Smooth muscle cell (in vitro differentiated cells): Measurements from ENCODE around the gene IFRD2. TPM values are rescaled to one million over a fixed set of nuclear protein-coding genes. Genes with fewer than 3 reads are reported as not detected.

ENCODE experiments used
- DNase-seq: peaks from one replicate; lab custom pipeline; 2025; ENCODE audit not compliant: unreplicated experiment; lab: John Stamatoyannopoulos, UW
- H2AFZ ChIP-seq: fragments of 200-600 bp; sonication (generic); 2 replicates; pipeline ENCODE4 v1.6.0; 2016; ENCODE audit warnings: antibody characterized with exemption, low read depth, mild to moderate bottlenecking
- H3F3A ChIP-seq: fragments of 200-600 bp; sonication (generic); 2 replicates; pipeline ENCODE4 v1.6.0; 2017; ENCODE audit warnings: antibody characterized with exemption, low read depth
- H3K27ac ChIP-seq: fragments of 200-600 bp; sonication (generic); 2 replicates; pipeline ENCODE4 v1.5.1; 2016; ENCODE audit warnings: low read depth, mild to moderate bottlenecking
- H3K27me3 ChIP-seq: fragments of 200-600 bp; sonication (generic); 2 replicates; pipeline ENCODE4 v1.6.1; 2016; ENCODE audit warnings: low read depth, mild to moderate bottlenecking
- H3K36me3 ChIP-seq: fragments of 200-600 bp; sonication (generic); 2 replicates; pipeline ENCODE4 v1.5.1; 2016; ENCODE audit warnings: low read depth
- H3K4me1 ChIP-seq: fragments of 200-600 bp; sonication (generic); 2 replicates; pipeline ENCODE4 v1.5.1; 2016; ENCODE audit warnings: low read depth
- H3K4me2 ChIP-seq: fragments of 200-600 bp; sonication (generic); 2 replicates; pipeline ENCODE4 v1.6.0; 2016; ENCODE audit warnings: mild to moderate bottlenecking
- H3K4me3 ChIP-seq: fragments of 200-600 bp; sonication (generic); 2 replicates; pipeline ENCODE4 v1.5.1; 2016; ENCODE audit warnings: mild to moderate bottlenecking
- H3K79me2 ChIP-seq: fragments of 200-600 bp; sonication (generic); 2 replicates; pipeline ENCODE4 v1.6.0; 2016; ENCODE audit warnings: low read depth, mild to moderate bottlenecking
- H3K9ac ChIP-seq: fragments of 200-600 bp; sonication (generic); 2 replicates; pipeline ENCODE4 v1.6.0; 2016; ENCODE audit warnings: low read depth
- H3K9me3 ChIP-seq: fragments of 200-600 bp; sonication (generic); replicated peaks from 2 replicates; pipeline ENCODE4 v1.5.1; 2016; ENCODE audit warnings: low read depth
- H4K20me1 ChIP-seq: fragments of 200-600 bp; sonication (generic); 2 replicates; pipeline ENCODE4 v1.6.0; 2016; ENCODE audit warnings: low read depth
- CTCF ChIP-seq: fragments of 200-600 bp; sonication (generic); IDR thresholded peaks from 2 replicates; pipeline ENCODE4 v1.5.1; 2017; ENCODE audit warnings: borderline replicate concordance, mild to moderate bottlenecking, antibody characterized with exemption; ENCODE audit not compliant: insufficient read depth, poor library complexity, severe bottlenecking
- WGBS: methylation state at CpG from one replicate; pipeline ENCODE4 v1.1.7; 2016; ENCODE audit warnings: low lambda C conversion rate; 5-methylcytosine and 5-hydroxymethylcytosine counted together
- polyA plus RNA-seq: library from polyadenylated mRNA; unstranded; fragments of >200 nt; fragmentation: Nextera tagmentation; extraction: Ambion mirVana; gene quantifications from 2 replicates; pipeline ENCODE4 v1.2.1, GENCODE V29; 2016
- total RNA-seq: library from RNA; depleted of rRNA; stranded (reverse); fragments of >200 nt; gene quantifications from 2 replicates; pipeline ENCODE4 v1.2.3, GENCODE V29; 2014

IFRD2 gene
- total and polyA plus RNA-seq, 2 experiments from 2014 or later = 20.8 to 59.3 TPM

GRCh38 chr3:50327129-50327528 is 34.9 kb upstream of the IFRD2 start:
- Histone ChIP-seq H3F3A (peaks cover 17% of the 10 kb centered on the region), H3K79me2 (peaks cover 31% of the 10 kb centered on the region), H3K27me3 (no peaks in the 10 kb centered on the region), H4K20me1 (peaks cover 7% of the 10 kb centered on the region), H3K9me3 (no peaks in the 10 kb centered on the region), H2AFZ (no peak overlapping the region), H3K4me1 (peaks cover 16% of the 10 kb centered on the region), H3K4me2 (peak overlapping the region; percentile 94), H3K4me3 (peak overlapping the region; percentile 84), H3K9ac (peak overlapping the region; percentile 86), H3K27ac (no peak overlapping the region), H3K36me3 (no peaks in the 10 kb centered on the region)
- 90% methylated on average over 4 of the region's 4 CpGs for WGBS
- no peak for TF ChIP-seq CTCF
- DNase-seq = no peak

GRCh38 chr3:50326182-50326541 is 33.9 kb upstream of the IFRD2 start:
- Histone ChIP-seq H3K9ac (no peak overlapping the region), H4K20me1 (no peaks in the 10 kb centered on the region), H3K4me3 (no peak overlapping the region), H3K9me3 (no peaks in the 10 kb centered on the region), H2AFZ (no peak overlapping the region), H3K4me2 (no peak overlapping the region), H3K79me2 (peaks cover 21% of the 10 kb centered on the region), H3F3A (peaks cover 16% of the 10 kb centered on the region), H3K4me1 (peaks cover 19% of the 10 kb centered on the region), H3K36me3 (no peaks in the 10 kb centered on the region), H3K27me3 (no peaks in the 10 kb centered on the region), H3K27ac (no peak overlapping the region)
- no peak for TF ChIP-seq CTCF
- DNase-seq = no peak
- WGBS = 96% methylated on average over 8 of the region's 8 CpGs

- H3K9ac ChIP-seq = no peak overlapping the region
- H4K20me1 ChIP-seq = no peaks in the 10 kb centered on the region
- H3K9me3 ChIP-seq = no peaks in the 10 kb centered on the region
- TF ChIP-seq CTCF = no peak
- no peak overlapping the region for H2AFZ ChIP-seq
- peaks cover 19% of the 10 kb centered on the region for H3K4me1 ChIP-seq
- H3K27me3 ChIP-seq = no peaks in the 10 kb centered on the region
- DNase-seq = no peak
- WGBS = 96% methylated on average over 11 of the region's 11 CpGs
- peaks cover 17% of the 10 kb centered on the region for H3K79me2 ChIP-seq
- peaks cover 12% of the 10 kb centered on the region for H3F3A ChIP-seq
- no peak overlapping the region for H3K4me2 ChIP-seq
- no peak overlapping the region for H3K4me3 ChIP-seq
- no peaks in the 10 kb centered on the region for H3K36me3 ChIP-seq
- no peak overlapping the region for H3K27ac ChIP-seq
These were observed 33.4 kb upstream of the IFRD2 start for GRCh38 chr3:50325497-50326181.

GRCh38 chr3:50325113-50325480 is 32.9 kb upstream of the IFRD2 start:
- Histone ChIP-seq H3K79me2 (peaks cover 22% of the 10 kb centered on the region), H4K20me1 (no peaks in the 10 kb centered on the region), H3F3A (peaks cover 12% of the 10 kb centered on the region), H2AFZ (no peak overlapping the region), H3K4me2 (no peak overlapping the region), H3K9ac (no peak overlapping the region), H3K27me3 (no peaks in the 10 kb centered on the region), H3K4me1 (peaks cover 23% of the 10 kb centered on the region), H3K27ac (no peak overlapping the region), H3K36me3 (no peaks in the 10 kb centered on the region), H3K4me3 (no peak overlapping the region), H3K9me3 (no peaks in the 10 kb centered on the region)
- DNase-seq = no peak
- 93% methylated on average over 2 of the region's 2 CpGs for WGBS
- no peak for TF ChIP-seq CTCF
